ENCODE data around the gene PCDHGC4.

The PCDHGC4 gene

GRCh38 chr5:141478321-141478945, 6.4 kb upstream of the PCDHGC4 start:
- peak; percentile 37 for TF ChIP-seq CTCF (IDR thresholded peaks at IDR 0.05; ENCODE audit: insufficient read depth, low read length, poor library complexity, severe bottlenecking)
- no peak for DNase-seq (ENCODE audit: extremely low read depth, insufficient read length)
- Histone ChIP-seq H3K36me3 (ENCODE audit: control insufficient read depth, insufficient read depth, low read length) (no peaks in the 10 kb centered on the region), H3K27me3 (replicated peaks; ENCODE audit: control insufficient read depth, insufficient read depth, low read length) (no peaks in the 10 kb centered on the region), H3K4me3 (replicated peaks; ENCODE audit: low read depth, low read length) (no peak overlapping the region; the same call in 1 of the 2 replicates)

- no peak for DNase-seq (ENCODE audit: extremely low read depth, insufficient read length)
- Histone ChIP-seq H3K27me3 (replicated peaks; ENCODE audit: control insufficient read depth, insufficient read depth, low read length) (no peaks in the 10 kb centered on the region), H3K36me3 (ENCODE audit: control insufficient read depth, insufficient read depth, low read length) (no peaks in the 10 kb centered on the region), H3K4me3 (replicated peaks; ENCODE audit: low read depth, low read length) (no peak overlapping the region)
- TF ChIP-seq CTCF (IDR thresholded peaks at IDR 0.05; ENCODE audit: insufficient read depth, low read length, poor library complexity, severe bottlenecking): no peak
Observed at GRCh38 chr5:141479776-141480175, 5.1 kb upstream of the PCDHGC4 start.

- H3K36me3 ChIP-seq (ENCODE audit: control insufficient read depth, insufficient read depth, low read length): peaks cover 2% of the 10 kb centered on the region; the same call in 1 of the 2 replicates
Observed at GRCh38 chr5:141483902-141484301, 928 bp upstream of the PCDHGC4 start.

GRCh38 chr5:141484310-141484640, 555 bp upstream of the PCDHGC4 start:
- TF ChIP-seq CTCF (IDR thresholded peaks at IDR 0.05; ENCODE audit: insufficient read depth, low read length, poor library complexity, severe bottlenecking): no peak
- no peak for DNase-seq (ENCODE audit: extremely low read depth, insufficient read length)
- no peak overlapping the region; the same call in 1 of the 2 replicates for H3K4me3 ChIP-seq (replicated peaks; ENCODE audit: low read depth, low read length)

More at GRCh38 chr5:141483902-141484301, 928 bp upstream of the PCDHGC4 start:
- Histone ChIP-seq H3K4me3 (replicated peaks; ENCODE audit: low read depth, low read length) (no peak overlapping the region), H3K27me3 (replicated peaks; ENCODE audit: control insufficient read depth, insufficient read depth, low read length) (no peaks in the 10 kb centered on the region)
- DNase-seq (ENCODE audit: extremely low read depth, insufficient read length): no peak
- no peak for TF ChIP-seq CTCF (IDR thresholded peaks at IDR 0.05; ENCODE audit: insufficient read depth, low read length, poor library complexity, severe bottlenecking)

GRCh38 chr5:141485321-141486055, 658 bp downstream of the PCDHGC4 start:
- no peak for TF ChIP-seq CTCF (IDR thresholded peaks at IDR 0.05; ENCODE audit: insufficient read depth, low read length, poor library complexity, severe bottlenecking)
- Histone ChIP-seq H3K27me3 (replicated peaks; ENCODE audit: control insufficient read depth, insufficient read depth, low read length) (no peaks in the 10 kb centered on the region; the same call in 1 of the 2 replicates), H3K4me3 (replicated peaks; ENCODE audit: low read depth, low read length) (no peak overlapping the region), H3K36me3 (ENCODE audit: control insufficient read depth, insufficient read depth, low read length) (peaks cover 2% of the 10 kb centered on the region)
- no peak for DNase-seq (ENCODE audit: extremely low read depth, insufficient read length)

More at GRCh38 chr5:141484310-141484640, 555 bp upstream of the PCDHGC4 start:
- Histone ChIP-seq H3K36me3 (ENCODE audit: control insufficient read depth, insufficient read depth, low read length) (peaks cover 2% of the 10 kb centered on the region; the same call in 1 of the 2 replicates), H3K27me3 (replicated peaks; ENCODE audit: control insufficient read depth, insufficient read depth, low read length) (no peaks in the 10 kb centered on the region)
